Activated naive CD4-positive, alpha-beta T cell (primary cell): ENCODE results near the gene STXBP1.
"Not testable (repeated sequence)": the region's sequence is repeated elsewhere in the genome, so short reads cannot be mapped to it uniquely, and the experiment has no call there.

Experiments
- DNase-seq, 4 experiments: peaks; one replicate each; lab custom pipeline; 2025; lab: John Stamatoyannopoulos, UW

Gene STXBP1

GRCh38 chr9:127611899-127612790 is at the start of gene STXBP1:
TSS of gene STXBP1 (plus strand) at chr9:127612277. CDS start at chr9:127612404, 127 bp downstream.
- peak; percentile 37 to 82 (median 60) for DNase-seq

DNA sequence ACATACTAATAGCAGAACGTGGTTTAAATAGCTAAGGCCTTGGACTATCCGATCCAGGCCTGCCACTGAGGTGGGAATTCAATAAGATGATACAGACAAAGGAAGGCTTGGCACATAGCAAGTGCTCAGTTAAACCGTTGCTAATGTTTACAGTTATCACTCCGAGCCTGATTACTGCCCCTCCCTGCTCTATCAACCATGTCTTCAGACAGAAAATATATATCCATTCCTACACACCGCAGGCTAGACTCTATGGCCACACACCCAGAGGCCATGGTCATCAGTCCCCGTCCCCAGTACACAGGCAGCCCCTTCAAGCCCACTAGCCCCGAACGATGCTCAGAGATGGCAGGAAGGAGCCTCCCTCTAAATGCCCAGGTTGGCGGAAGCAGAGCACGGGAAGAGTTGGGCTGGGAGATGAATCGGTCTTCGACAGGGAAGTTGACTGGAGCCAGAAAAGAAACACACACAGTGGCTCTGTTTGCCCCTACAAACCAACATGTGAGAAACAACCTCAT is 49.7 kb upstream of the STXBP1 start:
- no peak for DNase-seq

- DNase-seq, result no peak
Measured at GRCh38 chr9:127562841-127563401, 49.2 kb upstream of the STXBP1 start.

- no peak for DNase-seq
Measured at GRCh38 chr9:127563579-127563978, 48.5 kb upstream of the STXBP1 start.

DNA sequence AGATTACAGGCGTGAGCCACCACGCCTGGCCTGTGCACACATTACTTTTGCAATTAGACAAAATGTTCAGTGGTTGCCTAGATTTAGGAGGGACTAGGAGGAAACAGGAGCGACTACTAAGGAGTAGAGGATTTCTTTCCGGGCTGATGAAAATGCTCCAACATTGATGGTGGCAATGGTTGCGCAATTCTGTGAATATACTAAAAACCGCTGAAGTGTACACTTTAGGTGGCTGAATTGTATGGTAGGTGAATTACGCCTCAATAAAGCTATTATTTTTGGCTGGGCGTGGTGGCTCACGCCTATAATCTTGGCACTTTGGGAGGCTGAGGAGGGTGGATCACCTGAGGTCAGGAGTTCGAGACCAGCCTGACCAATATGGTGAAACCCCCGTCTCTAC is 46.8 kb upstream of the STXBP1 start:
- no peak for DNase-seq

DNA sequence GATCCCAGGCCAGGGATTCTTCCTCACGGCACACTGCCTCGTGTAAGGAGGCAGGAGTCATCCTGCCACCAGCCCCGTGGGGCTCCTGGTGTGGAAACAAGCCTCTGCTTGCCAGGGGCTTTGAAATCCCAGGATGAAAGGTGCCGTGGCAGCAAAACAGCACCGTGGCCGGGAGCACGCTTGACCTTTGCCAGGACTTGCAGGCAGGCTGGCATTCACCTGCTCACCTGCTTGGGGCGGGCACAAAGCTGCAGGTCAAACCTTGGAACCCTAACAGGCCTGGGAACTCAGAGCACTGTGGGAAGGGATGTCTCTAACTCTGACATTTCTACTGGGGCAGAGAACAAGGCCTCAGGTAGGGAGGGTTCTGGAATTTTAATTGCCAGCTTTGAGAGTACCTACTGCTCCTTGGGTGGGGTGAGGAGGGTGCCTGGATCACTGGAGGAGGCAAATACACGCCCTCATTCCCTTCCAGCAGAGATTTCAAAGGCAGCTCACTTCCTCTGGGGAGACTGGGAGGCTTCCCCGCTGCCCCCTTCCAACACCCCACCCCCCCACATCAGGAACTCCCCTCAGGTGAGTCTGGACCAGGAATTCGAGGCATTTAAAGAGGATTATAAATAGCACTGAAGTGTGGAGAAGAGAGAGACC is 45.6 kb upstream of the STXBP1 start:
- no peak for DNase-seq

GRCh38 chr9:127567035-127567729 is 44.9 kb upstream of the STXBP1 start:
- no peak for DNase-seq

GRCh38 chr9:127567730-127568617 is 44.1 kb upstream of the STXBP1 start:
- DNase-seq, result no peak

- no peak for DNase-seq
Measured at GRCh38 chr9:127568618-127568970, 43.5 kb upstream of the STXBP1 start.

GRCh38 chr9:127568971-127569885 is 42.8 kb upstream of the STXBP1 start:
- DNase-seq, result peak; percentile 42 to 75 (median 58)

DNA sequence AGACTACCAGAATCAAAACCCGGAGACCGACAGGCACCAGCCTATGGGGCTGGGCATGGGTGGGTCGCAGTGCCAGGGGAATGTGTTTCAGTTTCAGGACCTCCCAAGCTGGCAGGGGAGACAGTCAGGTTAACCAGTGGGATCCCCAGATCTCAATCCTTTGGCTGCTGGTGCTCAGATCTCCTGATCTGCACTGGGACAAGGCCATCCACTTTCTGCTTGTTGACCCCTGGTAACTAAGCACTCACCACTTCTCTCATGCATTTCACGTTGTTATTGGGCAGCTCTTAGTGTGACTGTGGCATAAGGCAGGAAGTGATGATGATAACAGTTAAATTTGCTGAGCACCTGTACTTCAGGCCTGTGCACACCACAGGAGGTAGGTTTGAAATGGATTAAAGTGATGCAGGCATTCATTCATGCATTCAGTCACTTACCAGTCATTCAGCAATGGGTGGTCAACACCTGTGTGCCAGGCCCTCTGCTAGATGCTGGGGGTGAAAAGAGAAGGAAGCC is 42.1 kb upstream of the STXBP1 start:
- DNase-seq, result no peak

GRCh38 chr9:127570533-127571111 is 41.5 kb upstream of the STXBP1 start:
- no peak for DNase-seq

GRCh38 chr9:127571971-127572370 is 40.1 kb upstream of the STXBP1 start:
- no peak for DNase-seq

DNA sequence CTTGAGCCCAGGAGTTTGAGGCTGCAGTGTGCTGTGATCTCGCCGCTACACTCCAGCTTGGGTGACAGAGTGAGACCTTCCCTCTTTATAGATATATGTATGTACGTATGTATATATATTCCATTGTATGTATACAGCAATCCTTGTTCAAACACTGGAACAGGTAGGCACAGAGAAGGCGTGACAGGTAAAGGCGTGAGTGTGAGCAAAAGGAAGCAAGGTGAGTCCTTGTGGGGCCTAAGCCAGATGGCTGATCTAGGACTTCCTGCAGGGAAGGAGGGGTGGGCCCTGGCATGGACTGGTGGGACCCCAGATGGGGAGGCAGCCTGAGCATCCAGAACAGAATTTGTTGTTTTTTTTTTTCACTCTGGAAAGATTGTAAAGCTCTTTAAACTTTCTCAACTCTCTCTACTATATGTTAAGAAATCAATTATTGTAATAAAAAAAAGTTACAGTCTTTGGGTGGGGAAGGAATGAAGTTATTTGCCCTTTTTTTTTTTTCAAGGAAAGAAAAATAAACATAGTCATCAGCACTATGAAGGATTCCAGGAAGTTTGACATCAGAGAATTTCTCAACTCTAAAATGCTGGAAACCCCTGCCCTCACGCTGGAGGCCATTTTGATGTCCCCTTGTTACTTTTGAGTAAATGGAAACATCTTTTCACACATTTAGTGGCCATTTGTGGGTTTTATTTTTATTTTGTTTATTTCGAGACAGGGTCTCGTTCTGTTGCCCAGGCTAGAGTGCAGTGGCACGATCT is 38.9 kb upstream of the STXBP1 start:
- DNase-seq, result no peak

DNA sequence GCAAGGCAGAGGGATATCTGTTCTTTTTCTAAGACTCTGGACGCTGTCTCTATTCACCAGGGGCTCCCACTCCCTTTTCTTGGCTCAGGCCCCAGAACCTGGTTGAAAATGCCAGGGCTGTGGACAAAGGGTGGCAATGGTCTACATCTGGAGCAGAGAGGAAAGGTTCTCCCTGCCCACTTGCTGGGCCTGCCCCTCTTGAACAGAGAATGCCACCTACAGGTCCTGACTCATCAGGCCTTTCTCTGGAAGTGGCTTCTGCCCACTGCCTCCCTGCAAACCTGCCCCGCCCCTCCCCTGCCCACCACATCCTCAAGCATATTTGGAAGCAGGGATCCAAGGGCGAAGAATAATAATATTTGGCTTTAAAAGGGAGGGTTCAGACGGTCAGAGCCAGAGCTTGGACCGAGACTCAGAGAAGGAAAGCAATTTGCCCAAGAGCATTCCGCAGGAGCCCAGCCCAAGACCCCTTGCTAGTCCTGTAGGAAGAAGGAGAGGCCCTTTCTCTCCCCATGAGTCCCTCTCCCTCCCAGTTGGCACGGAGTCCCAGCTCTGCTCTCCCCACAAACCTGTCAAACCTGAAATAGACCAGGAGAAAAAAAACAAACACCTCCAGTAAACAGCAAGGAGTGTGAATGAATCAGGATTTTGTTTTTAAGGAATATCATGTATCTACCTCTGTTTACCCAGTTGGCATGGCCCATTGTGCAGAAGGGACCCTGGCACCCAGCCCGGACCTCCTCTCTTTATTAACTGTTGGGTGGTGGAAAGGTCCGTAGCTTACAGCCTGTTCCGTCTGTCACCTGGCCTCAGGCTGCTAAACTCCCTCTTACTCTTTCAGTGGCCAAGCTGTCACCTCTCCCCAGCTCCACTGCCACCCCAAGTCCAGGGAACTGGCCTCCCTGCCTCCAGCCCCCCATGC is 37.7 kb upstream of the STXBP1 start:
- no peak for DNase-seq

- DNase-seq, result no peak
Measured at GRCh38 chr9:127575875-127576778, 36.0 kb upstream of the STXBP1 start.

- DNase-seq, result not testable (repeated sequence)
Measured at GRCh38 chr9:127577194-127577593, 34.9 kb upstream of the STXBP1 start.
